SU-DHL-6 (cell line): ENCODE results near the gene CPN1.
"Not testable (repeated sequence)": the region's sequence is repeated elsewhere in the genome, so short reads cannot be mapped to it uniquely, and the experiment has no call there.

ENCODE experiments used
- EZH2phosphoT487 ChIP-seq: fragments of 200-600 bp; sonication (generic), shearing (Covaris generic); conservative IDR thresholded peaks from 2 replicates; pipeline ENCODE4 v1.6.1; 2018; ENCODE audit warnings: mild to moderate bottlenecking, antibody characterized with exemption, low read length, moderate library complexity, mixed read lengths
- TF ChIP-seq, protein P1 (sequence below): fragments of 200-600 bp; sonication (generic); IDR thresholded peaks from one replicate; pipeline ENCODE4 v1.5.1; 2017; ENCODE audit warnings: antibody characterized with exemption, mild to moderate bottlenecking, low read length, moderate library complexity; ENCODE audit not compliant: insufficient read depth, poor library complexity, severe bottlenecking

DNA sequence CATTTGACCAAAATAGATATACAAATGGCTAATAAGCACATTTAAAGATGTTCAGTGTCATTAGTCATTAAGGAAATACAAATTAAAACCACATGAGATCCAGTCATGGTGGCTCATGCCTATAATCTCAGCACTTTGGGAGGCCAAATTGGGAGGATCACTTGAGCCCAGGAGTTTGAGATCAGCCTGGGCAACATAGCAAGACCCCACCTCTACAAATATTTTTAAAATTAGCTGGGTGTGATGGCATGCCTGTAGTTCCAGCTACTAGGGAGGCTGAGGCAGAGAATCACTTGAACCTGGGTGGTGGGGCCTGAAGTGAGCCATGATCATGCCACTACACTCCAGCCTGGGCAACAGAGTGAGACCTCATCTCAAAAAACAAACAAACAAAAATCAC lies 607 bp upstream of the CPN1 start:
- TF ChIP-seq, protein P1, sequence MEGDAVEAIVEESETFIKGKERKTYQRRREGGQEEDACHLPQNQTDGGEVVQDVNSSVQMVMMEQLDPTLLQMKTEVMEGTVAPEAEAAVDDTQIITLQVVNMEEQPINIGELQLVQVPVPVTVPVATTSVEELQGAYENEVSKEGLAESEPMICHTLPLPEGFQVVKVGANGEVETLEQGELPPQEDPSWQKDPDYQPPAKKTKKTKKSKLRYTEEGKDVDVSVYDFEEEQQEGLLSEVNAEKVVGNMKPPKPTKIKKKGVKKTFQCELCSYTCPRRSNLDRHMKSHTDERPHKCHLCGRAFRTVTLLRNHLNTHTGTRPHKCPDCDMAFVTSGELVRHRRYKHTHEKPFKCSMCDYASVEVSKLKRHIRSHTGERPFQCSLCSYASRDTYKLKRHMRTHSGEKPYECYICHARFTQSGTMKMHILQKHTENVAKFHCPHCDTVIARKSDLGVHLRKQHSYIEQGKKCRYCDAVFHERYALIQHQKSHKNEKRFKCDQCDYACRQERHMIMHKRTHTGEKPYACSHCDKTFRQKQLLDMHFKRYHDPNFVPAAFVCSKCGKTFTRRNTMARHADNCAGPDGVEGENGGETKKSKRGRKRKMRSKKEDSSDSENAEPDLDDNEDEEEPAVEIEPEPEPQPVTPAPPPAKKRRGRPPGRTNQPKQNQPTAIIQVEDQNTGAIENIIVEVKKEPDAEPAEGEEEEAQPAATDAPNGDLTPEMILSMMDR = not testable (repeated sequence)
- not testable (repeated sequence) for TF ChIP-seq EZH2phosphoT487
